Measurements from ENCODE around the gene GPRASP1. TPM values are rescaled to one million over a fixed set of nuclear protein-coding genes. Genes with fewer than 3 reads are reported as not detected.
"Not testable (repeated sequence)": the region's sequence is repeated elsewhere in the genome, so short reads cannot be mapped to it uniquely, and the experiment has no call there.

The GPRASP1 gene, protein sequence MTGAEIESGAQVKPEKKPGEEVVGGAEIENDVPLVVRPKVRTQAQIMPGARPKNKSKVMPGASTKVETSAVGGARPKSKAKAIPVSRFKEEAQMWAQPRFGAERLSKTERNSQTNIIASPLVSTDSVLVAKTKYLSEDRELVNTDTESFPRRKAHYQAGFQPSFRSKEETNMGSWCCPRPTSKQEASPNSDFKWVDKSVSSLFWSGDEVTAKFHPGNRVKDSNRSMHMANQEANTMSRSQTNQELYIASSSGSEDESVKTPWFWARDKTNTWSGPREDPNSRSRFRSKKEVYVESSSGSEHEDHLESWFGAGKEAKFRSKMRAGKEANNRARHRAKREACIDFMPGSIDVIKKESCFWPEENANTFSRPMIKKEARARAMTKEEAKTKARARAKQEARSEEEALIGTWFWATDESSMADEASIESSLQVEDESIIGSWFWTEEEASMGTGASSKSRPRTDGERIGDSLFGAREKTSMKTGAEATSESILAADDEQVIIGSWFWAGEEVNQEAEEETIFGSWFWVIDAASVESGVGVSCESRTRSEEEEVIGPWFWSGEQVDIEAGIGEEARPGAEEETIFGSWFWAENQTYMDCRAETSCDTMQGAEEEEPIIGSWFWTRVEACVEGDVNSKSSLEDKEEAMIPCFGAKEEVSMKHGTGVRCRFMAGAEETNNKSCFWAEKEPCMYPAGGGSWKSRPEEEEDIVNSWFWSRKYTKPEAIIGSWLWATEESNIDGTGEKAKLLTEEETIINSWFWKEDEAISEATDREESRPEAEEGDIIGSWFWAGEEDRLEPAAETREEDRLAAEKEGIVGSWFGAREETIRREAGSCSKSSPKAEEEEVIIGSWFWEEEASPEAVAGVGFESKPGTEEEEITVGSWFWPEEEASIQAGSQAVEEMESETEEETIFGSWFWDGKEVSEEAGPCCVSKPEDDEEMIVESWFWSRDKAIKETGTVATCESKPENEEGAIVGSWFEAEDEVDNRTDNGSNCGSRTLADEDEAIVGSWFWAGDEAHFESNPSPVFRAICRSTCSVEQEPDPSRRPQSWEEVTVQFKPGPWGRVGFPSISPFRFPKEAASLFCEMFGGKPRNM (N-terminal part only)
- polyA plus RNA-seq (ENCODE audit: insufficient read length) = 10.4 TPM

GRCh38 chrX:102651242-102652011 is at the start of gene GPRASP1:
GPRASP1 (plus strand) TSS chrX:102651483; CDS start chrX:102653914, 2,431 bp downstream.
- DNase-seq (ENCODE audit: low read depth) = no peak

DNA sequence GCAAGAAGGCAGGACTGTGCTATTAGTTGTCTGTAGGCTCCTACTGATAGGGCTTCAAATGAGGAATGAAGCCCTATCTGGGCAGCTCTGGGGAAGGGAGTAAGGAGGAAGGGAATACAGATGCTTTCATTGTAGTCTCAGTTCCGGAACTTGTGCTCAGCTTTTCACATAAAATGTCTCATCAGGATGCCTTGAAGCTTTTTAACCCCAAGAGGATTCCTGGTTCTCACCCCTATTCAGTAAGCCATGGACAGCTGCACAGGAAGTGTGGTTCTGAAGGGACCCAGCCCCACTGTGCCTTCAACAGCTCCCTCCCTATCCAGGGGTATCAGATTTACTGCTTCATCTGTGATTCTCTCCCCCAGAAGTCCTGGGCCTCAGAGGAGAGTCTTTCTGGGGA is 47.0 kb upstream of the GPRASP1 start:
- DNase-seq (ENCODE audit: low read depth) = no peak

- no peak for DNase-seq (ENCODE audit: low read depth)
Observed at GRCh38 chrX:102606115-102606514, 45.2 kb upstream of the GPRASP1 start.

DNA sequence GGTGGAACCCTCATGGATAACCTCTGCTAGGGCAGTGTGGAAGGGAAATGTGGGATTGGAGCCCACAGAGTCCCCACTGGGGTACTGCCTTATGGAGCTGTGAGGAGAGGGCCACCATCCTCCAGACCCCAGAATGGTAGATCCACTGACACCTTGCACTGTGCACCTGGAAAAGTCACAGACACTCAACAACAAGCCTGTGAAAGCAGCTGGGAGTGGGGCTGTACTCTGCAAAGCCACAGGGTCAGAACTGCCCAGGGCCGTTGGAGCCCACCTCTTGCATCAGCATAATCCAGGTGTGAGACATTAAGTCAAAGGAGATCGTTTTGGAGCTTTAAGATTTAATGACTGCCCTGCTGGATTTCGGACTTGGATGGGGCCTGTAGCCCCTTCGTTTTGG is 40.4 kb upstream of the GPRASP1 start:
- no peak for DNase-seq (ENCODE audit: low read depth)

GRCh38 chrX:102624105-102624504 is 27.2 kb upstream of the GPRASP1 start:
- DNase-seq (ENCODE audit: low read depth) = no peak

DNA sequence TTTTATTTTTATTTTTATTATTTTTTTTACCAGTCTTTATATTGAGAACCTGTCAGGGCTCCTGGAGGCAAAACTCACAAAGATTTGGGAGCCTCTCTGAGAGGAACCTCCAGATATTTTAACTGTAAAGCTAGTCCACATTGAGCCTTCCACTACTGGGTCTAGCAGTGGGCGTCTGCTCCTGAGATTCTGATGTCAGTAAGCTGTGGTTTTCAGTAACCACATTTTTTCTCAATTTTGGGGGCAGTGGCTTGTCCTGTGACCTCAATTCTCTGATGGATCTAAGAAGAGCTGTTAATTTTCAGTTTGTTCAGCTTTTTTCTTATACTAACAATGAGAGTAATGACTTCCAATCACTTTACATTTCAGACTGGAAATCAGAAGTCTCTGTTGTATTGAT is 23.6 kb upstream of the GPRASP1 start:
- no peak for DNase-seq (ENCODE audit: low read depth)

DNA sequence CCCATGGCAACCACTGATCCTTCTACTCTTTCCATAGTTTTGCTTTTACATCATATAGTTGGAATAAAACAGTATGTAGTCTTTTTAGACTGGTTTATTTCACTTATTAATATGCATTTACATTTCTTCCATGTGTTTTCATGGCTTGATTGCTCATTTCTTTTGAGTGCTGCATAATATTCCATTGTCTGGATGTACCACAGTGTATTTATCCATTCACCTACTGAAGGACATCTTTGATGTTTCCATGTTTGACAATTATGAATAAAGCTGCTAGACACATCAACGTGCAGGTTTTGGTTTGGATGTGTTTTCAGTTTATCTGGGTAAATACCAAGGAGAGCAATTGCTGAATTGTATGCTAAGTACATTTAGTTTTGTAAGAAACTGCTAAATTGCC is 13.7 kb upstream of the GPRASP1 start:
- no peak for DNase-seq (ENCODE audit: low read depth)

GRCh38 chrX:102650903-102651241 is 411 bp upstream of the GPRASP1 start:
- DNase-seq (ENCODE audit: low read depth) = no peak

GRCh38 chrX:102652031-102652688 is 877 bp downstream of the GPRASP1 start:
- no peak for DNase-seq (ENCODE audit: low read depth)

- no peak for DNase-seq (ENCODE audit: low read depth)
Observed at GRCh38 chrX:102654696-102655095, 3.4 kb downstream of the GPRASP1 start.

GRCh38 chrX:102658556-102658955 is 7.3 kb downstream of the GPRASP1 start:
- DNase-seq (ENCODE audit: low read depth) = no peak

DNA sequence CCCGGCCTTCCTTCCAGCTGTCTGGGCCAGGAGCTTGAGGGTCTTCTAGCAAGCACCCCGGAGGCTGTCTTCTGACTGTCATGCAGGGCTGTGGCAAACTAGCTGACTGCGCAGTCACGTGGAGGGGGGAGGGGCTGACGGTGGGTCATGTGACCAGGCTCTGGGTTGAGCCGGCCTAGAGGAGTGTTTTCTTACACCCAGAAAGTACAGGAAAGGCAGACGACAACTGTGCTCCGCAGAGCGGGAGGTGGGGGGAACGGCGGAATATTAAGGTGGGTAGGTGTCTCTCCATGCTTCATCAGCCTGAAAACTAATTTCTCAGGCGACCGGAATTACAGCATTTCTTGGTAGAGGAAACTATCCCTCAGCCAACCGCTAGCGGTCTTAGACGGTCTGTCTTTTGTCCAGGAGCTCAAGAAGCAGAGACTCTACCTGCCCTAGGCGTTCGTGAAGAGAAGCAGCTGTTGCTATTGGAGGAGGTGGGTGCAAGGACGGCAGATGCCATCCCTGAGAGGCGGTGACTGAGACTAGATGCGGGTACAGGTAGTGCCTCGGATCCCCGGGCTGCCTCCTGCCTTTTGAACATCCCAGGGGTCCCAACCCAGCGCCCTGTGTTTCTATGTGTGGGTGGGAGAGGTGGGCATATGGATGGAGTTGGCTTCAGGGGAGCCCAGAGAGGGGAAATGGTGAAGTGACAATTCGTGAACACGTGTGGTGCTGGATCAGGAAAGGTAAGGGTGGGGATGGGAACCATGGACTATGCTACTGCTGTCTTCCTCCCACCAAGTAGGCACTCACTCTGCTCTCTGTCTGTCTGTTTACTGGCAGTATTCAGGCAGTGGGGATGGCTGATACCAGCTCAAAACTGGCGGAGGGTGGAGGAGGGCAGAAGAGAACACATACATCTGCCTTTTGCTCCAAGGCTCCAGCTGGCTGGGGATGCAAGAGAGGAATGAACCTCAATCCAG is 8.8 kb downstream of the GPRASP1 start:
- DNase-seq (ENCODE audit: low read depth) = no peak

DNA sequence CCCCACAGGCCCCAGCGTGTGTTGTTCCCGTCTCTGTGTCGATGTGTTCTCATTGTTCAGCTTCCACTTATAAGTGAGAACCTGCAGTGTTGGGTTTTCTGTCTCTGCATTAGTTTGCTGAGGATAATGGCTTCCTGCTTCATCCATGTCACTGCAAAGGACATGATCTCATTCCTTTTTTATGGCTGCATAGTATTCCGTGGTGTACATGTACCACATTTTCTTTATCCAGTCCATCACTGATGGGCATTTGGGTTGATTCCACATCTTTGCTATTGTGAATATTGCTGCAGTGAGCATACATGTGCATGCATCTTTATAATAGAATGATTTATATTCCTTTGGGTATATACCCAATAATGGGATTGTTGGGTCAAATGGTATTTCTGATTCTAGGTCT is 12.5 kb downstream of the GPRASP1 start:
- not testable (repeated sequence) for DNase-seq (ENCODE audit: low read depth)

GRCh38 chrX:102667034-102667433 is 15.8 kb downstream of the GPRASP1 start:
- DNase-seq (ENCODE audit: low read depth) = not testable (repeated sequence)

- DNase-seq (ENCODE audit: low read depth) = no peak
Observed at GRCh38 chrX:102669526-102669925, 18.2 kb downstream of the GPRASP1 start.

DNA sequence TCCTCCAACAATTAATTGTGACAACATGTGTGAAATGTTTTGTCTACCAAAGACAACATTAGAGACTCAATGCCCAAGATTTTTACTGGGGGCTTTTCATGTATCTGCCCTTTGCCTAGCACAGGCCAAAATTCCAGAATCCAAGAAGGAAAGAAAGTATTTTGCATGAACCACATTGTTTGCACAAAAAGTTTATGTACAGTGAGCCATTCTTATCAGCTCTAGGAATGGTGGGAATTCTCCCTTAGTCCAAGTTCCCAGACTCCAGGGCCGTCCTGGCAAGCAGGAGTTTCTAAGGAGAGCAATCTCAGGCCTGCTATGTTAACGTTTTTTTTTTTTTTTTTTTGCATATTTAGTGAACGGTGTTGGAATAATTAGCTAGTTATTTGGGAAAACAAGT is 21.6 kb downstream of the GPRASP1 start:
- no peak for DNase-seq (ENCODE audit: low read depth)

DNA sequence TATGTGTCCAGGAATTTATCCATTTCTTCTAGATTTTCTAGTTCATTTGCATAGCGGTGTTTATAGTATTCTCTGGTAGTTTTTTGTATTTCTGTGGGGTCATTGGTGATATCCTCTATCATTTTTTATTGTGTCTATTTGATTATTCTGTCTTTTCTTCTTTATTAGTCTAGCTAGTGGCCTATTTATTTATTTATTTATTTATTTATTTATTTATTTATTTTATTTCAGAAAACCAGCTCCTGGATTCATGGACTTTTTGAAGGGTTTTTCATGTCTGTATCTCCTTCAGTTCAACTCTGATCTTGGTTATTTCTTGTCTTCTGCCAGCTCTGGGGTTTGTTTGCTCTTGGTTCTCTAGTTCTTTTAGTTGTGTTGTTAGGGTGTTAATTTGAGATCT is 26.2 kb downstream of the GPRASP1 start:
- not testable (repeated sequence) for DNase-seq (ENCODE audit: low read depth)

DNA sequence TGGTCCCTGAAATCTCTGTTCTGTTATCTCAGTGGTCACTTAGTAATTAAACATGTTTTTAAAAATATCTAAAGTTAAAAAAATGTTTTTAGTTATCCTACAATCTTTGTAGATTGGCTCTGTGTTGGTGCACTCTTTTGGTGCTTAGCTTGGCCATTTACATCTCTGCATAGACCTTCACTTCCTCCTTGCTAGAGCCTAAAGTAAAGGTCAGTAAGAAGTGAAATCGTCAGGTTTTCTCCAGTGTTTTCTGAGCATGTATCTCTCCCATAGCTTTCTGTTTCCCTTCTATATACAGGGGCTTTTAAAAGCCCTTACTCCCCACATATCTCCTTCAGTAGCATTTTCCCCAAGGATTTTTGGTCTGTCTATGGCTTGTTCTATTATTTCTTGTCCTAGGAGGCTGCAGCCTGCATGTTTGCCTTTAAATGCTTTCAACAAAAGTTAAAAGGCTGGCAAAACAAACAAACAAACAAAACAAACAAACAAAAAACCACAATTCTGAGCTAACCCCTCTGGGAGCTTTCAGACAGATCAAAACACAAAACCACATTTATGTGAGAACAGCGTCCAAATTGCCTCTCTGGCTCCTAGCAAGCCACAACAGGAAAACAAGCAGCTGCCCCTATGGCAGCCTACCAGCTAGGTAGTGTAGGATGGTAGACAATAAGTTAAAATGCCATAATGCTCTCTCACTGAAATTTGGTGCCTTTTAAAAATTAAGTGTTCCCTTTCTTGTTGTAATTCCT is 33.7 kb downstream of the GPRASP1 start:
- no peak for DNase-seq (ENCODE audit: low read depth)

DNA sequence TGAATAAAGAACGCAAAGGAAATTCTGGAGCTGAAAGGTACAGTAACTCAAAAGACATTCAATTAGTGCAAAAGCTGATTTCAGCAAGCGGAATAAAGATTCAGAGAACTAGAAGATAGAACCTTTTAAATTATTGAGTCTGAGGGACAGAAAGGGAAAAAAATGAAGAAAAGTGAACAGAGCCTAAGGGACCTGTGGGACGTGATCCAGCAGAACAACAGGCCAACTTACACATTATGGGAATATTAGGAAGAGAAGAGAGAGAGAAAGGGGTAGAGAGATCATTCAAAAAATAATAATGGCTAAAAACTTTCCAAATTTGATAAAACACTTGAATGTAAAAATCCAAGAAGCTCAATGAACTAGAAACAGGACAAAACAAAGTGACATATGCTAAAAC is 43.5 kb downstream of the GPRASP1 start:
- no peak for DNase-seq (ENCODE audit: low read depth)
